K562 (cell line): ENCODE results near the gene DOLPP1. TPM values are rescaled to one million over a fixed set of nuclear protein-coding genes. Genes with fewer than 3 reads are reported as not detected.
A peak's percentile ranks its signal among the peaks of the same experiment; 100 is the strongest.

Source experiments
- DMBX1 ChIP-seq: fragments of 250-450 bp; sonication (Bioruptor Pico); IDR thresholded peaks from 2 replicates; pipeline ENCODE4 v1.8.0; 2022; ENCODE audit warnings: inconsistent platforms, mild to moderate bottlenecking, moderate library complexity, borderline replicate concordance
- MYC ChIP-seq, 2 experiments: fragments of 250-450 bp in 1 of 2; sonication (Bioruptor Pico) in 1 of 2; IDR thresholded peaks; 2 replicates each; pipeline versions ENCODE4 v1.5.1 to v1.6.1; 2012 to 2021; ENCODE audit warnings: low read depth in 2 of 2, borderline replicate concordance in 1 of 2, improper control_type of control experiment in 1 of 2, low read length in 1 of 2, mild to moderate bottlenecking in 1 of 2, moderate library complexity in 1 of 2
- NBN ChIP-seq: fragments of 450-650 bp; IDR thresholded peaks from 2 replicates; pipeline ENCODE4 v1.6.1; 2016; ENCODE audit warnings: low read depth, mild to moderate bottlenecking
- NCOA4 ChIP-seq: fragments of 450-650 bp; IDR thresholded peaks from 2 replicates; pipeline ENCODE4 v1.6.1; 2018; ENCODE audit warnings: mild to moderate bottlenecking; ENCODE audit not compliant: partially characterized antibody
- PHF8 ChIP-seq: fragments of 200-600 bp; sonication (generic); IDR thresholded peaks from 2 replicates; pipeline ENCODE4 v1.6.1; 2012; ENCODE audit warnings: mixed run types, mild to moderate bottlenecking, inconsistent platforms, low read length, moderate library complexity, borderline replicate concordance
- SAFB ChIP-seq: fragments of 200-400 bp; formaldehyde crosslinking; IDR thresholded peaks from 2 replicates; pipeline ENCODE4 v1.6.1; 2017; ENCODE audit warnings: low read depth, low read length, borderline replicate concordance
- SRF ChIP-seq, 2 experiments: fragments of 250-450, 450-650 bp in 1 of 2; sonication (Bioruptor Pico) in 1 of 2; sonication (generic) in 1 of 2; formaldehyde crosslinking; IDR thresholded peaks; 2 replicates each; pipeline versions ENCODE4 v1.5.0 to v1.5.1; 2020 to 2022; ENCODE audit warnings: mild to moderate bottlenecking in 1 of 2, missing genetic modification reagents in 1 of 2
- polyA plus RNA-seq, 8 experiments: library from polyadenylated mRNA; depleted of rRNA in 4 of 8; stranded (reverse) in 5 of 8; unstranded in 3 of 8; fragments of >200 nt; fragmentation: Nextera tagmentation in 2 of 8; fragmentation: Illumina TruSeq in 1 of 8; extraction: Ambion mirVana in 2 of 8; extraction: Trizol in 1 of 8; gene quantifications; 2 replicates each; pipeline versions ENCODE4 v1.2.1 to v1.2.3, GENCODE V29; 2011 to 2014; ENCODE audit warnings: inconsistent platforms in 1 of 8, missing spikeins in 1 of 8
- total RNA-seq, 7 experiments: library from RNA; depleted of rRNA in 6 of 7; stranded (reverse); fragments of >200 nt in 6 of 7; fragmentation: Illumina TruSeq in 2 of 7; extraction: Trizol in 2 of 7; gene quantifications; 2 replicates each; pipeline versions ENCODE4 v1.2.1 to v1.2.3, GENCODE V29; 2011 to 2021; ENCODE audit warnings: low replicate concordance in 1 of 7
- TF ChIP-seq, protein P1 (sequence below): sonication (generic); formaldehyde crosslinking; IDR thresholded peaks from 2 replicates; pipeline ENCODE4 v1.8.0; 2022; ENCODE audit warnings: mild to moderate bottlenecking, missing genetic modification reagents
- TF ChIP-seq, protein P2 (sequence below): fragments of 450-650 bp; IDR thresholded peaks from 2 replicates; pipeline ENCODE4 v1.6.1; 2016; ENCODE audit warnings: low read depth
- TF ChIP-seq, protein P3 (sequence below): fragments of 250-450 bp; sonication (Bioruptor Pico); IDR thresholded peaks from 2 replicates; pipeline ENCODE4 v1.8.0; 2021; ENCODE audit warnings: borderline replicate concordance, mild to moderate bottlenecking, moderate library complexity; ENCODE audit not compliant: poor library complexity, severe bottlenecking
- TF ChIP-seq, protein P4 (sequence below): fragments of 250-450 bp; sonication (Bioruptor Pico); IDR thresholded peaks from 2 replicates; pipeline ENCODE4 v1.8.0; 2022; ENCODE audit warnings: moderate library complexity, mild to moderate bottlenecking, inconsistent platforms

Gene DOLPP1
- total and polyA plus RNA-seq, 9 of the 15 experiments (the other 6 are each of a cell fraction or from before 2014, with no cell fraction given), result 3.0 to 39.8 (median 30.5) TPM

DNA sequence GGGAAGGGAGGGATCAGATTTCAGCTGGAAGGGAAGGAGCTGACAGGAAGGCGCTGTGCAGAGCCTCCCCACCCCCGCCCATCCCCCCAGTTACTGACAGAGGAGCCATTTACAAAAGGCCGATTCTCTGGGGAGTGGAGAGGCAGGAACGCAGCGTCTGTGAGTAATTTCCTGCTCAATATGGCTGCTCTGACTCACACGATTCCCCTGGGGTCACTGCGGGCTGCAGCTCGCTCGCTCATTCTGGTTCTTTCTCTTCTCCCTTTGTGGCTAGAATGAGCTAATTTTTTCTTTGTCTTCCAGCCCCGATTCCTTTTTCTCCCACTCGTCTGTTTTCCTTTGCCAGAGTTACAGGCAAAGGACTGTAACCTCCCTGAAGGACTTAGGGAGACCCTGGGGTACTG, 59.1 kb downstream of the DOLPP1 start (continued):
- TF ChIP-seq, protein P1, sequence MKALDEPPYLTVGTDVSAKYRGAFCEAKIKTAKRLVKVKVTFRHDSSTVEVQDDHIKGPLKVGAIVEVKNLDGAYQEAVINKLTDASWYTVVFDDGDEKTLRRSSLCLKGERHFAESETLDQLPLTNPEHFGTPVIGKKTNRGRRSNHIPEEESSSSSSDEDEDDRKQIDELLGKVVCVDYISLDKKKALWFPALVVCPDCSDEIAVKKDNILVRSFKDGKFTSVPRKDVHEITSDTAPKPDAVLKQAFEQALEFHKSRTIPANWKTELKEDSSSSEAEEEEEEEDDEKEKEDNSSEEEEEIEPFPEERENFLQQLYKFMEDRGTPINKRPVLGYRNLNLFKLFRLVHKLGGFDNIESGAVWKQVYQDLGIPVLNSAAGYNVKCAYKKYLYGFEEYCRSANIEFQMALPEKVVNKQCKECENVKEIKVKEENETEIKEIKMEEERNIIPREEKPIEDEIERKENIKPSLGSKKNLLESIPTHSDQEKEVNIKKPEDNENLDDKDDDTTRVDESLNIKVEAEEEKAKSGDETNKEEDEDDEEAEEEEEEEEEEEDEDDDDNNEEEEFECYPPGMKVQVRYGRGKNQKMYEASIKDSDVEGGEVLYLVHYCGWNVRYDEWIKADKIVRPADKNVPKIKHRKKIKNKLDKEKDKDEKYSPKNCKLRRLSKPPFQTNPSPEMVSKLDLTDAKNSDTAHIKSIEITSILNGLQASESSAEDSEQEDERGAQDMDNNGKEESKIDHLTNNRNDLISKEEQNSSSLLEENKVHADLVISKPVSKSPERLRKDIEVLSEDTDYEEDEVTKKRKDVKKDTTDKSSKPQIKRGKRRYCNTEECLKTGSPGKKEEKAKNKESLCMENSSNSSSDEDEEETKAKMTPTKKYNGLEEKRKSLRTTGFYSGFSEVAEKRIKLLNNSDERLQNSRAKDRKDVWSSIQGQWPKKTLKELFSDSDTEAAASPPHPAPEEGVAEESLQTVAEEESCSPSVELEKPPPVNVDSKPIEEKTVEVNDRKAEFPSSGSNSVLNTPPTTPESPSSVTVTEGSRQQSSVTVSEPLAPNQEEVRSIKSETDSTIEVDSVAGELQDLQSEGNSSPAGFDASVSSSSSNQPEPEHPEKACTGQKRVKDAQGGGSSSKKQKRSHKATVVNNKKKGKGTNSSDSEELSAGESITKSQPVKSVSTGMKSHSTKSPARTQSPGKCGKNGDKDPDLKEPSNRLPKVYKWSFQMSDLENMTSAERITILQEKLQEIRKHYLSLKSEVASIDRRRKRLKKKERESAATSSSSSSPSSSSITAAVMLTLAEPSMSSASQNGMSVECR (CRISPR knock-in tag), result no peak
- TF ChIP-seq DMBX1 (CRISPR knock-in tag) (no peak), NCOA4 (no peak), PHF8 (no peak), SRF (CRISPR knock-in tag; IDR thresholded peaks at IDR 0.05) (no peak), SAFB (no peak), MYC (IDR thresholded peaks at IDR 0.05; ENCODE audit: low read depth, low read length) (peak; percentile 54; the same call in 1 of the 2 replicates), MYC (CRISPR knock-in tag; IDR thresholded peaks at IDR 0.05; ENCODE audit: borderline replicate concordance, low read depth) (no peak), NBN (peak; percentile 48; the same call in 1 of the 2 replicates)
- TF ChIP-seq, protein P2, sequence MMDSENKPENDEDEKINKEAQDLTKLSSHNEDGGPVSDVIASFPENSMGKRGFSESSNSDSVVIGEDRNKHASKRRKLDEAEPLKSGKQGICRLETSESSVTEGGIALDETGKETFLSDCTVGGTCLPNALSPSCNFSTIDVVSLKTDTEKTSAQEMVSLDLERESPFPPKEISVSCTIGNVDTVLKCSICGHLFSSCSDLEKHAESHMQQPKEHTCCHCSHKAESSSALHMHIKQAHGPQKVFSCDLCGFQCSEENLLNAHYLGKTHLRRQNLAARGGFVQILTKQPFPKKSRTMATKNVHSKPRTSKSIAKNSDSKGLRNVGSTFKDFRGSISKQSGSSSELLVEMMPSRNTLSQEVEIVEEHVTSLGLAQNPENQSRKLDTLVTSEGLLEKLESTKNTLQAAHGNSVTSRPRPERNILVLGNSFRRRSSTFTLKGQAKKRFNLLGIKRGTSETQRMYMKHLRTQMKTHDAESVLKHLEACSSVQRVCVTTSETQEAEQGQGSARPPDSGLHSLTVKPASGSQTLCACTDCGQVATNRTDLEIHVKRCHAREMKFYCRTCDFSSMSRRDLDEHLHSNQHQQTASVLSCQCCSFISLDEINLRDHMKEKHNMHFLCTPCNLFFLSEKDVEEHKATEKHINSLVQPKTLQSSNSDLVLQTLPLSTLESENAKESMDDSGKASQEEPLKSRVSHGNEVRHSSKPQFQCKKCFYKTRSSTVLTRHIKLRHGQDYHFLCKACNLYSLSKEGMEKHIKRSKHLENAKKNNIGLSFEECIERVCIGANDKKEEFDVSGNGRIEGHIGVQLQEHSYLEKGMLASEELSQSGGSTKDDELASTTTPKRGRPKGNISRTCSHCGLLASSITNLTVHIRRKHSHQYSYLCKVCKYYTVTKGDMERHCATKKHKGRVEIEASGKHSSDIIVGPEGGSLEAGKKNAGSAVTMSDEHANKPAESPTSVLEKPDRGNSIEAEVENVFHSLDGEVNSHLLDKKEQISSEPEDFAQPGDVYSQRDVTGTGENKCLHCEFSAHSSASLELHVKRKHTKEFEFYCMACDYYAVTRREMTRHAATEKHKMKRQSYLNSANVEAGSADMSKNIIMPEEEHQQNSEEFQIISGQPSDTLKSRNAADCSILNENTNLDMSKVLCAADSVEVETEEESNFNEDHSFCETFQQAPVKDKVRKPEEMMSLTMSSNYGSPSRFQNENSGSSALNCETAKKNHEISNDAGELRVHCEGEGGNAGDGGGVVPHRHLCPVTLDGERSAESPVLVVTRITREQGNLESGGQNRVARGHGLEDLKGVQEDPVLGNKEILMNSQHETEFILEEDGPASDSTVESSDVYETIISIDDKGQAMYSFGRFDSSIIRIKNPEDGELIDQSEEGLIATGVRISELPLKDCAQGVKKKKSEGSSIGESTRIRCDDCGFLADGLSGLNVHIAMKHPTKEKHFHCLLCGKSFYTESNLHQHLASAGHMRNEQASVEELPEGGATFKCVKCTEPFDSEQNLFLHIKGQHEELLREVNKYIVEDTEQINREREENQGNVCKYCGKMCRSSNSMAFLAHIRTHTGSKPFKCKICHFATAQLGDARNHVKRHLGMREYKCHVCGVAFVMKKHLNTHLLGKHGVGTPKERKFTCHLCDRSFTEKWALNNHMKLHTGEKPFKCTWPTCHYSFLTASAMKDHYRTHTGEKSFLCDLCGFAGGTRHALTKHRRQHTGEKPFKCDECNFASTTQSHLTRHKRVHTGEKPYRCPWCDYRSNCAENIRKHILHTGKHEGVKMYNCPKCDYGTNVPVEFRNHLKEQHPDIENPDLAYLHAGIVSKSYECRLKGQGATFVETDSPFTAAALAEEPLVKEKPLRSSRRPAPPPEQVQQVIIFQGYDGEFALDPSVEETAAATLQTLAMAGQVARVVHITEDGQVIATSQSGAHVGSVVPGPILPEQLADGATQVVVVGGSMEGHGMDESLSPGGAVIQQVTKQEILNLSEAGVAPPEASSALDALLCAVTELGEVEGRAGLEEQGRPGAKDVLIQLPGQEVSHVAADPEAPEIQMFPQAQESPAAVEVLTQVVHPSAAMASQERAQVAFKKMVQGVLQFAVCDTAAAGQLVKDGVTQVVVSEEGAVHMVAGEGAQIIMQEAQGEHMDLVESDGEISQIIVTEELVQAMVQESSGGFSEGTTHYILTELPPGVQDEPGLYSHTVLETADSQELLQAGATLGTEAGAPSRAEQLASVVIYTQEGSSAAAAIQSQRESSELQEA, result no peak
- TF ChIP-seq, protein P3, sequence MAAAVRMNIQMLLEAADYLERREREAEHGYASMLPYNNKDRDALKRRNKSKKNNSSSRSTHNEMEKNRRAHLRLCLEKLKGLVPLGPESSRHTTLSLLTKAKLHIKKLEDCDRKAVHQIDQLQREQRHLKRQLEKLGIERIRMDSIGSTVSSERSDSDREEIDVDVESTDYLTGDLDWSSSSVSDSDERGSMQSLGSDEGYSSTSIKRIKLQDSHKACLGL, result no peak
- TF ChIP-seq, protein P4, sequence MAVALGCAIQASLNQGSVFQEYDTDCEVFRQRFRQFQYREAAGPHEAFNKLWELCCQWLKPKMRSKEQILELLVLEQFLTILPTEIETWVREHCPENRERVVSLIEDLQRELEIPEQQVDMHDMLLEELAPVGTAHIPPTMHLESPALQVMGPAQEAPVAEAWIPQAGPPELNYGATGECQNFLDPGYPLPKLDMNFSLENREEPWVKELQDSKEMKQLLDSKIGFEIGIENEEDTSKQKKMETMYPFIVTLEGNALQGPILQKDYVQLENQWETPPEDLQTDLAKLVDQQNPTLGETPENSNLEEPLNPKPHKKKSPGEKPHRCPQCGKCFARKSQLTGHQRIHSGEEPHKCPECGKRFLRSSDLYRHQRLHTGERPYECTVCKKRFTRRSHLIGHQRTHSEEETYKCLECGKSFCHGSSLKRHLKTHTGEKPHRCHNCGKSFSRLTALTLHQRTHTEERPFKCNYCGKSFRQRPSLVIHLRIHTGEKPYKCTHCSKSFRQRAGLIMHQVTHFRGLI (CRISPR knock-in tag), result no peak
